Fibroblast of lung (primary cell): ENCODE results near the gene OR8J1. TPM values are rescaled to one million over a fixed set of nuclear protein-coding genes. Genes with fewer than 3 reads are reported as not detected.

Source experiments
- DNase-seq, 2 donors: peaks; one replicate each; pipeline versions ENCODE4 v3.0.0 to v3.0.0-alpha.2; 2010; ENCODE audit warnings: low read depth in 2 of 2
- H2AFZ ChIP-seq: 2 replicates; pipeline ENCODE4 v1.5.1; 2012; ENCODE audit warnings: low read length, control low read depth, inconsistent platforms
- H3K27ac ChIP-seq: 2 replicates; pipeline ENCODE4 v1.5.1; 2011; ENCODE audit warnings: low read length, control low read depth; ENCODE audit not compliant: insufficient read depth
- H3K27me3 ChIP-seq: 2 replicates; pipeline ENCODE4 v1.5.1; 2011; ENCODE audit warnings: mild to moderate bottlenecking, low read length; ENCODE audit not compliant: control insufficient read depth, insufficient read depth
- H3K36me3 ChIP-seq: 2 replicates; pipeline ENCODE4 v1.5.1; 2011; ENCODE audit warnings: low read length; ENCODE audit not compliant: control insufficient read depth, insufficient read depth
- H3K4me1 ChIP-seq: 2 replicates; pipeline ENCODE4 v1.5.1; 2011; ENCODE audit warnings: low read length; ENCODE audit not compliant: control insufficient read depth, insufficient read depth; ENCODE audit errors: extremely low read depth
- H3K4me2 ChIP-seq: 2 replicates; pipeline ENCODE4 v1.5.1; 2011; ENCODE audit warnings: low read length, control low read depth; ENCODE audit not compliant: insufficient read depth; ENCODE audit errors: extremely low read depth
- H3K4me3 ChIP-seq, 4 experiments: fragments of 200-600 bp in 1 of 4; sonication (generic) in 1 of 4; replicated peaks in 1 of 4; 2 replicates each; pipeline ENCODE4 v1.5.1; 2011 to 2016; ENCODE audit warnings: low read length in 4 of 4, low read depth in 3 of 4, mild to moderate bottlenecking in 3 of 4, control low read depth in 2 of 4, inconsistent platforms in 1 of 4, mixed read lengths in 1 of 4; ENCODE audit not compliant: insufficient read depth in 1 of 4; ENCODE audit errors: control extremely low read depth in 1 of 4
- H3K79me2 ChIP-seq: 2 replicates; pipeline ENCODE4 v1.5.1; 2012; ENCODE audit warnings: mild to moderate bottlenecking, low read length, inconsistent platforms; ENCODE audit not compliant: control insufficient read depth, insufficient read depth
- H3K9ac ChIP-seq: 2 replicates; pipeline ENCODE4 v1.5.1; 2011; ENCODE audit warnings: mild to moderate bottlenecking, low read length, control low read depth; ENCODE audit not compliant: insufficient read depth
- H3K9me3 ChIP-seq: 2 replicates; pipeline ENCODE4 v1.5.1; 2012; ENCODE audit warnings: low read depth, low read length; ENCODE audit not compliant: control insufficient read depth, insufficient read depth
- H4K20me1 ChIP-seq: 2 replicates; pipeline ENCODE4 v1.5.1; 2011; ENCODE audit warnings: low read length; ENCODE audit not compliant: control insufficient read depth, insufficient read depth; ENCODE audit errors: extremely low read depth
- CTCF ChIP-seq, 2 donors: IDR thresholded peaks in 1 of 2; conservative IDR thresholded peaks in 1 of 2; 1 replicate in 1 of 2; 2 replicates in 1 of 2; pipeline ENCODE4 v1.5.1; 2011 to 2012; ENCODE audit warnings: low read length in 2 of 2, control low read depth in 1 of 2, inconsistent platforms in 1 of 2, low read depth in 1 of 2, mild to moderate bottlenecking in 1 of 2
- EZH2 ChIP-seq: IDR thresholded peaks from 2 replicates; pipeline ENCODE4 v1.5.1; 2012; ENCODE audit warnings: low read length, control low read depth, mild to moderate bottlenecking; ENCODE audit errors: missing control alignments
- polyA minus RNA-seq: library from RNA; depleted of rRNA, polyadenylated mRNA; stranded (reverse); fragments of >200 nt; gene quantifications from 2 replicates; pipeline ENCODE4 v1.2.3, GENCODE V29; 2011; ENCODE audit warnings: low replicate concordance
- polyA plus RNA-seq, 2 donors: library from polyadenylated mRNA; depleted of rRNA in 1 of 2; stranded (reverse) in 1 of 2; unstranded in 1 of 2; fragments of >200 nt; gene quantifications; 2 replicates each; pipeline ENCODE4 v1.2.1, GENCODE V29; 2011 to 2012; ENCODE audit warnings: missing spikeins in 1 of 2
- total RNA-seq: library from RNA; depleted of rRNA; stranded (reverse); fragments of >200 nt; gene quantifications from 2 replicates; pipeline ENCODE4 v1.2.1, GENCODE V29; 2014

OR8J1 gene
- total RNA-seq (not detected in 2 replicates), polyA plus RNA-seq (not detected in 2 replicates), polyA minus RNA-seq (not detected in 2 replicates)
- not detected in 2 replicates for polyA plus RNA-seq (2012)

GRCh38 chr11:56353991-56354390 is at the start of gene OR8J1:
Gene OR8J1 (plus strand): TSS chr11:56354291. CDS start chr11:56360247, 5,956 bp downstream.
- Histone ChIP-seq H3K36me3 (no peaks in the 10 kb centered on the region), H3K27me3 (no peaks in the 10 kb centered on the region), H3K4me1 (no peaks in the 10 kb centered on the region), H3K79me2 (no peaks in the 10 kb centered on the region), H4K20me1 (no peaks in the 10 kb centered on the region), H3K27ac (no peak within 1 kb of the TSS), H3K4me3 (no peak within 1 kb of the TSS), H2AFZ (no peak within 1 kb of the TSS), H3K9ac (no peak within 1 kb of the TSS), H3K9me3 (no peaks in the 10 kb centered on the region), H3K4me2 (no peak within 1 kb of the TSS)
- DNase-seq: no peak
- TF ChIP-seq CTCF (conservative IDR thresholded peaks at IDR 0.05 in 1 of 2, IDR thresholded peaks at IDR 0.05 in 1 of 2; ENCODE audit: low read depth in 1 of 2, low read length in 2 of 2): no peak
- TF ChIP-seq EZH2: no peak

- H2AFZ ChIP-seq: no peak overlapping the region
- no peaks in the 10 kb centered on the region for H3K36me3 ChIP-seq
- no peak for DNase-seq
- TF ChIP-seq EZH2 (no peak), CTCF (conservative IDR thresholded peaks at IDR 0.05 in 1 of 2, IDR thresholded peaks at IDR 0.05 in 1 of 2; ENCODE audit: low read depth in 1 of 2, low read length in 2 of 2) (no peak)
- H3K27me3 ChIP-seq: no peaks in the 10 kb centered on the region
- H3K4me3 ChIP-seq: no peak overlapping the region
- H3K4me1 ChIP-seq: no peaks in the 10 kb centered on the region
- H3K9me3 ChIP-seq: no peaks in the 10 kb centered on the region
- H3K79me2 ChIP-seq: no peaks in the 10 kb centered on the region
- H4K20me1 ChIP-seq: no peaks in the 10 kb centered on the region
- no peak overlapping the region for H3K27ac ChIP-seq
- H3K9ac ChIP-seq: no peak overlapping the region
- H3K4me2 ChIP-seq: no peak overlapping the region
These were observed 46.3 kb upstream of the OR8J1 start for GRCh38 chr11:56307836-56308235.

- Histone ChIP-seq H3K4me3 (no peak within 1 kb of the TSS), H4K20me1 (no peaks in the 10 kb centered on the region), H3K9ac (no peak within 1 kb of the TSS), H3K27ac (no peak within 1 kb of the TSS), H3K4me2 (no peak within 1 kb of the TSS), H3K36me3 (no peaks in the 10 kb centered on the region), H3K9me3 (no peaks in the 10 kb centered on the region), H3K4me1 (no peaks in the 10 kb centered on the region), H2AFZ (no peak within 1 kb of the TSS), H3K27me3 (no peaks in the 10 kb centered on the region), H3K79me2 (no peaks in the 10 kb centered on the region)
- DNase-seq: no peak
- TF ChIP-seq CTCF (conservative IDR thresholded peaks at IDR 0.05 in 1 of 2, IDR thresholded peaks at IDR 0.05 in 1 of 2; ENCODE audit: low read depth in 1 of 2, low read length in 2 of 2) (no peak), EZH2 (no peak)
These were observed 39.2 kb upstream of the OR8J1 start, which contains the start of gene OR8K3 for GRCh38 chr11:56314844-56315243. Gene OR8K3 (plus strand): TSS chr11:56315144. CDS start chr11:56318307, 3,163 bp downstream.
